BE2C (cell line): ENCODE data around the gene ACOT9.
A peak's percentile ranks its signal among the peaks of the same experiment; 100 is the strongest.
"Not testable (repeated sequence)": the region's sequence is repeated elsewhere in the genome, so short reads cannot be mapped to it uniquely, and the experiment has no call there.

Experiments
- DNase-seq: peaks from one replicate; pipeline ENCODE4 v3.0.0-alpha.2; 2020
- H3K27me3 ChIP-seq: fragments of 250-450 bp; sonication (Bioruptor Pico); 2 replicates; pipeline ENCODE4 v1.5.1; 2020; ENCODE audit warnings: mild to moderate bottlenecking
- H3K36me3 ChIP-seq: fragments of 250-450 bp; sonication (Bioruptor Pico); 2 replicates; pipeline ENCODE4 v1.5.1; 2020; ENCODE audit warnings: mild to moderate bottlenecking
- H3K4me1 ChIP-seq: fragments of 250-450 bp; sonication (Bioruptor Pico); 2 replicates; pipeline ENCODE4 v1.5.1; 2020
- H3K4me3 ChIP-seq: 2 replicates; pipeline ENCODE4 v1.5.1; 2011; ENCODE audit warnings: low read depth, low read length
- H3K9me3 ChIP-seq: fragments of 250-450 bp; sonication (Bioruptor Pico); 2 replicates; pipeline ENCODE4 v1.5.1; 2020
- TF ChIP-seq, protein P1 (sequence below): IDR thresholded peaks from 2 replicates; pipeline ENCODE4 v1.5.1; 2012; ENCODE audit warnings: mild to moderate bottlenecking, low read depth, low read length

Gene ACOT9

DNA sequence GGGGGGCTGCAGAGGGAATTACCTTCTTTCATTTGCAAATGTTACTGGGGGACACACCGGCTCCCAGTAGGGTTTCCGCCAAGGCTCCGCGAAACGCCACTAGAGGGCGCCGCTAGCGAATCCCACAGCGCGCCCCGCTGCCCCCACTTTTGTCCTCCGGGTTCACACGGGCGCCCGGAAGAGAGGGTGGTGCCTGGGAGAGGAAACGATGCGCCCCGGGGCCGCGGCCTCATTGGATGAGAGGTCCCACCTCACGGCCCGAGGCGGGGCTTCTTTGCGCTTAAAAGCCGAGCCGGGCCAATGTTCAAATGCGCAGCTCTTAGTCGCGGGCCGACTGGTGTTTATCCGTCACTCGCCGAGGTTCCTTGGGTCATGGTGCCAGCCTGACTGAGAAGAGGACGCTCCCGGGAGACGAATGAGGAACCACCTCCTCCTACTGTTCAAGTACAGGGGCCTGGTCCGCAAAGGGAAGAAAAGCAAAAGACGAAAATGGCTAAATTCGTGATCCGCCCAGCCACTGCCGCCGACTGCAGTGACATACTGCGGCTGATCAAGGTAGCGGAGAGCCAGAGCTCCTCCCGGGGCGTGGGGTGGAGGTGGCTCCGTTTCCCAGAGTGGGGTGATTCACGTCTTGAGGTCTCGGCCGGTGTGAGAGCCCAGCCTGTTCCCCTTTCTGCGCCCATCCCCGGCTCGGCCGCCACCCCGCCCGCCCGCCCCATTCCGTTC is 40.0 kb upstream of the ACOT9 start, which contains the start of gene SAT1:
Gene SAT1, plus strand, starts transcription at position 311 of the 726 bp plus-strand sequence. Its CDS starts 179 bp downstream, at position 490.
- Histone ChIP-seq H3K27me3 (no peaks in the 10 kb centered on the region), H3K4me1 (no peaks in the 10 kb centered on the region), H3K36me3 (no peaks in the 10 kb centered on the region), H3K4me3 (peak within 1 kb of the TSS; percentile 81), H3K9me3 (no peaks in the 10 kb centered on the region)
- peak; percentile 96 for DNase-seq
- TF ChIP-seq, protein P1, sequence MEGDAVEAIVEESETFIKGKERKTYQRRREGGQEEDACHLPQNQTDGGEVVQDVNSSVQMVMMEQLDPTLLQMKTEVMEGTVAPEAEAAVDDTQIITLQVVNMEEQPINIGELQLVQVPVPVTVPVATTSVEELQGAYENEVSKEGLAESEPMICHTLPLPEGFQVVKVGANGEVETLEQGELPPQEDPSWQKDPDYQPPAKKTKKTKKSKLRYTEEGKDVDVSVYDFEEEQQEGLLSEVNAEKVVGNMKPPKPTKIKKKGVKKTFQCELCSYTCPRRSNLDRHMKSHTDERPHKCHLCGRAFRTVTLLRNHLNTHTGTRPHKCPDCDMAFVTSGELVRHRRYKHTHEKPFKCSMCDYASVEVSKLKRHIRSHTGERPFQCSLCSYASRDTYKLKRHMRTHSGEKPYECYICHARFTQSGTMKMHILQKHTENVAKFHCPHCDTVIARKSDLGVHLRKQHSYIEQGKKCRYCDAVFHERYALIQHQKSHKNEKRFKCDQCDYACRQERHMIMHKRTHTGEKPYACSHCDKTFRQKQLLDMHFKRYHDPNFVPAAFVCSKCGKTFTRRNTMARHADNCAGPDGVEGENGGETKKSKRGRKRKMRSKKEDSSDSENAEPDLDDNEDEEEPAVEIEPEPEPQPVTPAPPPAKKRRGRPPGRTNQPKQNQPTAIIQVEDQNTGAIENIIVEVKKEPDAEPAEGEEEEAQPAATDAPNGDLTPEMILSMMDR, result peak; percentile 71

DNA sequence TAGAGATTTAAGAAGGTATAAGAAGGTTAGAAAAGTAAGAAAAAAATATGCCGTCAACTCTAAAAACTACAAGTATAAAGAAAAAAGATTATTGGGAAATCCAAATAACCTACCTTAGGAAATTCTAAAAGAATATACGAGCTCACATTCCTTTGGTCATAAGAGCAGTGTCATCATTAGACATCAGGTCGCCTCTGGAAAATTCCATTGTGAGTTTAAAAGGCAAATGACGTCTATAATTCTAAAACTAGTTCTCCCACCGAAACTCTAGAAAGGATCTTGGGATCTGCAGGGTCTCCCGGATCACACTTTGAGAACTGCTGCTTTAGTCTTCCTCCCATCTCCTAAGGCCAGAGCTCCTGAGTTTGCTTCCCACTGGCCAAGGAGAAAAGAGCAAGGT is 39.4 kb upstream of the ACOT9 start:
- no peaks in the 10 kb centered on the region for H3K4me1 ChIP-seq
- no peak for DNase-seq
- H3K36me3 ChIP-seq, result no peaks in the 10 kb centered on the region
- H3K27me3 ChIP-seq, result no peaks in the 10 kb centered on the region
- peak overlapping the region; percentile 50 for H3K4me3 ChIP-seq
- no peaks in the 10 kb centered on the region for H3K9me3 ChIP-seq
- TF ChIP-seq, protein P1, result no peak

DNA sequence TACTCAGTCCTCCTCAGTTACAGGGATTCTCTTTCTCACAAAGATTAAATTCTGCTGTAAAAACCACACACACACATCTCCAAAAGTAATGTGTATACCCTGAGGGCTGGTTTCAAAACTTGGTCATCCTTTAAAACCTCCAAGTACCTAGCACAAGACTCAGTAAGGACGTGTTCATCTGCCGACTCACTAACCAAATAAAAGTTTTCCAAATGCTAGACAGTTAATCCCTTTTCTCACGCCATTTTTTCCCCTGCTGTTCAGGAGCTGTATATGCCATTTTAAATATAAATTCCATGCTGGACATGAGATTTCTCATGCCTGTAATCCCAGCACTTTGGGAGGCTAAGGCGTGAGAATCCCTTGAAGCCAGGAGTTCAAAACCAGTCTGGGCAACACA is 35.9 kb upstream of the ACOT9 start:
- Histone ChIP-seq H3K27me3 (no peaks in the 10 kb centered on the region), H3K36me3 (no peaks in the 10 kb centered on the region), H3K4me1 (no peaks in the 10 kb centered on the region), H3K4me3 (no peak overlapping the region), H3K9me3 (no peaks in the 10 kb centered on the region)
- no peak for DNase-seq
- TF ChIP-seq, protein P1, result no peak

DNA sequence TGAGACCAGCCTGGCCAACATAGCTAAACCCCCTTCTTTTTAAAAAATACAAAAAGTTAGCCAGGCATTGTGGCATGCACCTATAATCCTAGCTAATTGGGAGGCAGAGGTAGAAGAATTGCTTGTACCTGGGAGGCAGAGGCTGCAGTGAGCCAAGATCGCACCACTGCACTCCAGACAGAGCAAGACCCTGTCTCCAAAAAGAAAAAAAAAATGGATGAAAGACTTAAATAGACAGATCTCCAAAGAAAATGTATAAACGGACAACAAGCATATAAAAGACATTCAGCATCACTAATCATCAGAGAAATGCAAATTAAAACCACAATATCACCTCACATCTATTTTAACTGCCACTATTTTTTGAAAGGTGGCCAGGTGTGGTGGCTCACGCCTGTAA is 33.3 kb upstream of the ACOT9 start:
- Histone ChIP-seq H3K36me3 (no peaks in the 10 kb centered on the region), H3K4me3 (no peak overlapping the region), H3K27me3 (no peaks in the 10 kb centered on the region), H3K4me1 (no peaks in the 10 kb centered on the region), H3K9me3 (no peaks in the 10 kb centered on the region)
- TF ChIP-seq, protein P1, result no peak
- DNase-seq, result no peak

DNA sequence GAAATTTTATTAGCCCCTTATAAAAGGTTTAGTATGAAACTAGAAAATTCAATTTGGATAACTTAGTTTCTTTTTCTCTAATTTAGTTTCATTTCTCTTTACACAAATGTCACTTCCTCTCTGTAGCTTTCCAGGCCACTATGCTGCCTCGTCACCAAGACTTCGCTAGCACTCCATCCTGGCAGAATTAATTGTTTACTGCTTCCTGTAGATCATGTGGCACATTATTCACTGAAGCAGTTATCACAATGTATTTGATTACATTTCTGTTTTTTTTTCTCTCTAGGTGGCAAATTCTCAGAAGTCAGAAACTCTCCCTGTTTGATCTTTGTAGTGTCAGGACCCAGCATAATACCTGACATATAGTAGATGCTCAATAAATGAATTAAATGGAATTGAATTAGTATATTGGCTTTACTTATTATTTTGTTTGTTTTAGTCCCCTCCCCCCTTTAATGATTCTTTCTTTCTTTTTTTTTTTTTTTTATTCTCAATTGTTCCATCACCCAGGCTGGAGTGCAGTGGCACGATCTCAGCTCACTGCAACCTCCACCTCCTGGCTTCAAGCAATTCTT is 30.6 kb upstream of the ACOT9 start:
- DNase-seq, result no peak
- no peaks in the 10 kb centered on the region for H3K36me3 ChIP-seq
- no peaks in the 10 kb centered on the region for H3K4me1 ChIP-seq
- TF ChIP-seq, protein P1, result no peak
- H3K4me3 ChIP-seq, result no peak overlapping the region
- no peaks in the 10 kb centered on the region for H3K9me3 ChIP-seq
- H3K27me3 ChIP-seq, result no peaks in the 10 kb centered on the region

DNA sequence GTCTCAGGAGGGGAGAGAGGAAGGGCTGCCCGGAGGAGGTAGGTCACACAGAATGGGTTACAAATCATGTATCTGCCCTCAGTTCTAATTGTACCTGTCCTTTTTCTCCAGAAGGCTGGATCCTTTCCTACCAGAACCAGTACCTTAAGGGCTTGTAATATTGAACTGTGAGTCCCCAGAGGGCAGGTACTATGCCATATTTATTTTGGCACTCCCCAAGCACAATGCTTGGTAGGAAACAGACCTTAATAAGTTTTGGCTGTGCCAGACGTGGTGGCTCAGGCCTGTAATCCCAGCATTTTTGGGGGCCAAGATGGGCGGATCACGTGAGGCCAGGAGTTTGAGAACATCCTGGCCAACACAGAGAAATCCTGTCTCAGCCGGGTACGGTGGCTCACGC is 28.0 kb upstream of the ACOT9 start:
- not testable (repeated sequence) for H3K27me3 ChIP-seq, H3K36me3 ChIP-seq, H3K4me1 ChIP-seq, DNase-seq, H3K9me3 ChIP-seq, H3K4me3 ChIP-seq
